ENCODE measurements around the gene ZDHHC14.
"Not testable (repeated sequence)": the region's sequence is repeated elsewhere in the genome, so short reads cannot be mapped to it uniquely, and the experiment has no call there.

Gene ZDHHC14

GRCh38 chr6:157691621-157692020 lies 310.6 kb downstream of the ZDHHC14 start:
- DNase-seq (ENCODE audit: low read depth) = not testable (repeated sequence)

- DNase-seq (ENCODE audit: low read depth) = no peak
These were observed 312.9 kb downstream of the ZDHHC14 start for GRCh38 chr6:157693867-157694266.

- no peak for DNase-seq (ENCODE audit: low read depth)
These were observed 314.5 kb downstream of the ZDHHC14 start for GRCh38 chr6:157695301-157696040.

GRCh38 chr6:157699777-157700636 lies 319.0 kb downstream of the ZDHHC14 start:
- DNase-seq (ENCODE audit: low read depth) = no peak

- not testable (repeated sequence) for DNase-seq (ENCODE audit: low read depth)
These were observed 325.4 kb downstream of the ZDHHC14 start for GRCh38 chr6:157706351-157706750.

GRCh38 chr6:157706883-157707282 lies 325.9 kb downstream of the ZDHHC14 start:
- DNase-seq (ENCODE audit: low read depth) = no peak

GRCh38 chr6:157707576-157707975 lies 326.6 kb downstream of the ZDHHC14 start:
- no peak for DNase-seq (ENCODE audit: low read depth)

- DNase-seq (ENCODE audit: low read depth) = no peak
These were observed 327.2 kb downstream of the ZDHHC14 start for GRCh38 chr6:157708239-157708638.

GRCh38 chr6:157708933-157709332 lies 327.9 kb downstream of the ZDHHC14 start:
- no peak for DNase-seq (ENCODE audit: low read depth)

- no peak for DNase-seq (ENCODE audit: low read depth)
These were observed 328.6 kb downstream of the ZDHHC14 start for GRCh38 chr6:157709555-157709954.

GRCh38 chr6:157710604-157711003 lies 329.6 kb downstream of the ZDHHC14 start:
- DNase-seq (ENCODE audit: low read depth) = no peak

- DNase-seq (ENCODE audit: low read depth) = no peak
These were observed 330.1 kb downstream of the ZDHHC14 start for GRCh38 chr6:157711060-157711459.

- no peak for DNase-seq (ENCODE audit: low read depth)
These were observed 331.8 kb downstream of the ZDHHC14 start for GRCh38 chr6:157712585-157713295.

- no peak for DNase-seq (ENCODE audit: low read depth)
These were observed 332.6 kb downstream of the ZDHHC14 start for GRCh38 chr6:157713451-157714152.

- no peak for DNase-seq (ENCODE audit: low read depth)
These were observed 333.1 kb downstream of the ZDHHC14 start for GRCh38 chr6:157714153-157714490.

- DNase-seq (ENCODE audit: low read depth) = no peak
These were observed 334.8 kb downstream of the ZDHHC14 start for GRCh38 chr6:157715728-157716164.

GRCh38 chr6:157716251-157716995 lies 335.4 kb downstream of the ZDHHC14 start:
- no peak for DNase-seq (ENCODE audit: low read depth)

- no peak for DNase-seq (ENCODE audit: low read depth)
These were observed 336.4 kb downstream of the ZDHHC14 start for GRCh38 chr6:157717340-157717748.

- no peak for DNase-seq (ENCODE audit: low read depth)
These were observed 337.7 kb downstream of the ZDHHC14 start for GRCh38 chr6:157718503-157719187.

GRCh38 chr6:157720964-157721363 lies 340.0 kb downstream of the ZDHHC14 start:
- not testable (repeated sequence) for DNase-seq (ENCODE audit: low read depth)

GRCh38 chr6:157721426-157721825 lies 340.4 kb downstream of the ZDHHC14 start:
- DNase-seq (ENCODE audit: low read depth) = no peak
